GM19238 (cell line): ENCODE measurements around the gene CDKN1C.

ENCODE experiments used
- DNase-seq: peaks from one replicate; pipeline ENCODE4 v3.0.0; 2011; ENCODE audit warnings: low spot score; ENCODE audit not compliant: insufficient read length

Gene CDKN1C

DNA sequence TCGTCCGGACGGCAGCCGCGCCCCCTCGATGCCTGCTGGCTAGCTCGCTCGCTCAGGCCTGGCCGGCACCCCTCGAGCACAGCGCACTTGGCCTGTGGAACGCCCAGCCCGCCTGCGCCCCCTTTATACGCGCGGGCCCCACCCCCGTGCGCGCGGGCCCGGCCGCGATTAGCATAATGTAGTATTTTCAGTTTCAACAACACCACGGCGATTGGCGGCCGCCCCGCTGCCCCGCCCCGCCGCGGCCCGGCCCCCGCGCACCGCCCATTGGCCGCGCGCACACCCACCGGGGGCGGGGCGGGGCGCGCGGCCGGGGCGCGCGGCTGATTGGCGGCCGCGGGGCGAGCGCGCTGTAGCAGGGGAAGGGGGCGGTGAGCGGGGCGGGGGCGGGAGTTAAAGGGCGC, at the start of gene CDKN1C:
TSS of gene CDKN1C (minus strand) at position 98 of the 404 bp plus-strand sequence. CDS start 319 bp downstream, outside the sequence.
- DNase-seq = peak; percentile 92

DNA sequence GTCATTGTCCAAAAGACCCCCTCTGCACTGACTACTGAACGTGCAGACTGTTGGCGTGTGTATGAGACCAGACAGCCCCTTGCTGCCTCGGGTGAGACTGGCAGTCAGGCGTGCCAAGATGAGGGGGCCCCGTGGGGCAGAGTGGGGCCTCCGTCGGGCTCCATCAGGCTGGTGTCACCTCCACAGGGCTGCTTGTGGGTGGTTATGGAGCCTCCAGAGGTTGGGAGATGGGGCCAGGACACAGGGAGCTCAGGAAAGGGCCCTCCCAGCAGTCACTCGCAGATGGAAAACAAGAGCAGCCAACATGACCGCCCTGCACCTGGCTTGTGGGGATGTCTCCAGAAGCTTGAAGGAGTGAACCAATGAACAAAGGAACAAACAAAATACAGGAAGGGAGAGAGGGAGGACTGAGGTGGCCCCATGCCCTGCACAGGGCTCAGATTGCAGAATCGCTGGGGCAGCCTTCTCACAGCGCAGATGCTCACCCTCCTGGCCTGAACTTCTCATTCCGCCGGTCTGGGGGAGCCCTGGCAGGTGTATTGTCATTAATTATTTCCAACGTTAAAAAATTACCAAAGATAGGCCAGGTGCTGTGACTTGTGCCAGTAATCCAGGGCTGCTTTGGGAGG, 49.1 kb upstream of the CDKN1C start:
- no peak for DNase-seq

DNA sequence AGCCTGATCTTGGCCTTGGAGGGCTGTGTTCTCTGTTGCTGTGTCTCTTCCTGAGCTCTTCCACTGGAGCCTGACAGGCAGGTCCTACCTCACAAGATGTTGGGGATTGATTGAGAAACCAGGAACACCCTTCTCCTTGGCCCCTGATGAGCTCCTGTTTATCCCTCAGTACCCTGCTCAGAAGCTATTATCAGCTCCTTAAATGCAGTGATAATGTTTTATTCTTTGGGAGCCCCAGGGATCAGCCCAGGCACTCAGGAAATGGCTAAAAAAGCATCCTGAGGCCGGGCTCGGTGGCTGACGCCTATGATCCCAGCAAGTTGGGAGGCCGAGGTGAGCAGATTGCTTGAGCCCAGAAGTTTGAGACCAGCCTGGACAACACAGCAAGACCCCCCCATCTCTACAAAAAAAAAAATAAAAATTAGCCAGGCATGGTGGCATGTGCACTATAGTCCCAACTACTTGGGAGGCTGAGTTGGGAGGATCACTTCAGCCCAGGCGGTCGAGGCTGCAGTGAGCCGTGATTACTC, 48.5 kb upstream of the CDKN1C start:
- no peak for DNase-seq

DNA sequence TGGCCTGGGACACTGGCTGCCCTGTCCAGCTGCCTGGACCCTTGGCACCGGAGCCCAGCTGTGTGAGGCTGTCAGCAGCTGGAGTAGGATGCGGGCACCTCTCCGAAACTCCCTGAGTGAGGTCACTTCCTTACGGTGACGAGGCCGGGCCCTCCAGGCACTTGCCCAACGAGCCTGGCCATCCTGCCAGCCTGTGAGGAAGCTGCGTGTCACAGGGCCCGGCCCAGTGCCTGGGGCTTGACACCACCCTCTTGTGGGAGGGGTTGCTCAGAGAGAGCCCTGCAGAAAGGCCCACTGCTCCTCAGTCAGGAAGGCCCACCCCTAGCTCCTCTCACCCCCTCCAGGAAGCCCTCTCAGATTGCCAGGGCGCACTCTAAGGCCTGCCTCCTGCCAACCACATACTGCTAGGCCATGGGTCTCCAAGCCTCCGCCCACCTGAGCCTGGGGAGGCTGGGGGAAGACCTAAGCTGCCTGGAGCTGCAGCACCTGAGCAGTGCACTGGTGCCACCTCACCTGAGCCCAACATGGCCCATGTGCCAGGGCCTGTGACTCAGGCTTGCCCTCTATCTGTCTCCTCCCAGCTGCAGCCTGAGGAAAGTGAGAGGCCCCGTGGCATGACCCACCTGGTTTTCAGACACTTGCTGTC, 47.9 kb upstream of the CDKN1C start:
- DNase-seq = no peak

DNA sequence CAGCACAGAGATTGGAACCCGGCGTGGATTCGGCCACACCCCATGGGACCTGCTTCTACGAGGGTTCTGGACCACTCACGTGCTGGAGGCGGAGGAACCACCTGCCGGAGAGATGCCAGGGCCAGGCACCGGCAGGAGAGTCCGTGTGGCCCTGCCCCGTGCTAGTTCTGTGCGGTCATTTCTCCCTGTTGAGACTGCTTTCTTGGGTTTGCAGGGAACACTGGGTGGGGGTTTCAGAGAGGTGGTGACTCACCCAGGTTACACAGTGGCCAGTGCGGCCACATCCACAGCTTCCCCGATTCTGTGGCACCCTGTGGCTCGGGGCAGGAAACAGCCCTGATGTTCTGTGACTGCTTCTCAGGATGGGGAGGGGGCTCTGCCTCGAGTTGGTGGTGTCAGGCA, 47.3 kb upstream of the CDKN1C start:
- no peak for DNase-seq

DNA sequence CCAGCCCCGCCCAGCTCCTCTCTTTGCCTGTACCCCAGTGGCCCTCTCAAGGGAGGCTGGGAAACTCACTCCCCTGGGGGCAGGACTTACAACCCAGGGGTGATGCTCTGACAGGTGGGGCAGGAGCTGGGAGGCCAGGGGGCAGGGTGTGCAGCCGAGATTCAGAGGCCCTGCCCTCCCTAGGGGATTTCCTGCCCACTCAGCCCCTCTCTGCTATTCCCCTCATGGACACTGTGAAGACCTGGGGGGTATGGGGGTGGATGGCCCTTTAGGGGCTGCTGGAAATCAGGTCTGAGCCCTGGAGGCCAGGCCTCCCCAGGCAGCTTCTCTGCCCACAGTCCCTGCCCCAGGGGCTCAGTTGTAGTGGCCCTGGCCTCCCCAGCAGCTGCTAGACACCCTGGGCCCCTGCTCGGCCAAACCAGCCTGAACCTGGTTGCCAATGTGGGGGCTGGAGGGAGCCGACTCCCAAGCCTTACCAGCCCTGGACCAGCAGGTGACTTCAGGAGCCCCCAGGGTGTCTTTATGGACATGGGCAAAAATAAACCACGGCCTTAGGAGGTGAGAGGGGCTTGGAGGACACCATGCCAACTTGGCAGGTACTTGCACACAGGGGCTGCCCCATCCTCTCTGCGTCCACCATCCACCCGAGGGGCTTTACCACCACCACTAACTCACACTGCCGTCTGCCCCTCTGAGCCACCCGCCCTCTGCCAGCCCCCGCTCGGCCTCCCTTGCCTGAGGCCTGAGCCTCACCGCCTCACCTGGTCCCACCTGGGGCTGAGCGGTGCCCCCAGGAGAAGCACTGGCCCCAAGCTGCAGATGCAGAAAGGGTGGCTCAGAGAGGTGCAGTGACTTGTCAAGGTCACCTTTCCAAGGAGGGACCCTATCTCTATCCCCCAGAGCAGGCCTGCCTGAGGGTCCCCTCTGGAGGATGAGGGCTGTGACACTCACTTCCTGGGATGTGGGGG, 46.5 kb upstream of the CDKN1C start:
- DNase-seq = no peak

DNA sequence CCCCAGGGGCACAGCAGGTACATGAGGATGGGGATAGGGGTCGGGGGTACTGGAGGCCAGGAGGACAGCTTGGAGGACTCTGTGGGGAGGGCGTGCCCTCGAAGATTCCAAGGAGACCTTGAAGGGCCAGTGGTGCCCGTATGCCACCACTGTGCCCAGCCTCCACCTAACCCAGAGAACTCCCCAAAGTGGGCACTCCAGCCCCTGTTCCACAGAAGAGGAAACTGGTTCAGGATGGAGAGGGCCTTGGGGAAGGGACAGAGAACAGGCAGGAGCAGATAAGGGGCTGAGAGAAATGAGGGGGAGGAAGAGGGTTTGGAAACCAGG, 45.8 kb upstream of the CDKN1C start:
- no peak for DNase-seq

DNA sequence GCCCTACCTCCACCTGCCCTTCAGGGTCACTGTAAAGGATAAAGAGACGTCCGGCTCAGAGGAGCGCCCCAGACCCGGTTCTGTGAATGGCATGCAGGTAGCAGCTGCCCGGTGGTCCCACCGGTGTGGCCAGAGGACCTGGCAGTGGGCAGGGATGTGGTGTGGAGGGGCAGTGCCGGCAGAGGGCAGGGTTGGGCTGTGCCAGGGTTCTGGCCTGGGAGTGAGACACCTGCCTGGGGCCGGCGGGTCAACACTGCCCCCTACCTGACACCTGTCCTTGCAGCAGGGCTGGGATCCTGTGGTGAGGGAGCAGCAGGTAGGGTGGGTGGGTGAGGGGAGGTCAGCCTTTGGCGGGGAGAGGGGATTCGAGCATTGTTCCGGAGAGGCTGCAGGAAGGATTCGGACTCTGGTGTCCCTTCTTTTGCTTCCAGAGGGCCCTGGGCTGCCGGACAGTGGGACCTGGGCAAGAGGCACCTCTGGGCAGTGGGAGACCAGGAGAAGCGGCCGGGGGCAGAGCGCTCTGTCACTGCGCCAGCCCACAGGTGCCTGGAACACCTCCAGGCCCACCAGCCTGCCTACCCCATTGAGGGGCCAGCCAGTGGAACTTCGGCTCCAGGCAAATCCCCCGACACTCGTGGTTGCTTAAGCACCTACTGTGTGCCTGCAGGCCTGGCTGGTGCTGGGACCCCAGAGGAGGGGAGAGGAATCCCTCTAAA, 45.3 kb upstream of the CDKN1C start:
- DNase-seq = peak; percentile 70

DNA sequence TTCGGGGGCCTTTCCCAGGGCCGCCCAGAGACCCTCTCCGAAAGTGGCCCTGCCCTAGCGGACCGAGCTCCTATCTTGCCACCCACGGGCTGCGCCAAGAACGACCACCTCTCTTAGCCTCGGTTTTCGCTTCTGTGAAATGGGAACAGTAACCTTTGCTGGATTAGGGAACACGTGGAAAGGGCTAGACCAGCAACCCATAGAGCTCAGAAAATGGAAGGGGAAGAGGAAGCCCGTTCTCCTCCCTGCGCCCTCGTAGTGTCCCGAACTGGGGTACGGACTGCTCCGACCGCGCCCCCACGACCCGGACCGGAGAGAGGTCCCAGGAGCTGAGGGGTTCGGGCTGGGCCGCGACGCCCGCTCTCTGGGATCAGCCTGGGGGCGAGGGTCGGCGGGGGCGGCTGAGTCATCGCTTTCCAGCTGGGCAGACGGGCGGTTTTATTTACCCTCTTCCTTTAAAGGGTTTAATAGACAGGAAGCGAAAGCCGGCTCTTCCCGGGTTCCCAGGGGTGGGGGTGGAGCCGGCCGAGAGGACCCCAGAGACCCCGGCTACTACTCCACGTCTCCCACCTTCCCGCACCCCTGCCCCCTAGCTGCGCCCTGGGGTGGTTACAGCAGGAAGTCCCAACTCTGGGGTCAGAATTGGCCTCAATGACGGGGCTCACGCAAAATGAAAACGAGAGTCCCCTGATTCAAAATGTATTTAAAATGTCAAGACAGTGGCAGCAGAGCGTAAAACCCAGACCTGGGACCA, 44.6 kb upstream of the CDKN1C start:
- DNase-seq = peak; percentile 73

DNA sequence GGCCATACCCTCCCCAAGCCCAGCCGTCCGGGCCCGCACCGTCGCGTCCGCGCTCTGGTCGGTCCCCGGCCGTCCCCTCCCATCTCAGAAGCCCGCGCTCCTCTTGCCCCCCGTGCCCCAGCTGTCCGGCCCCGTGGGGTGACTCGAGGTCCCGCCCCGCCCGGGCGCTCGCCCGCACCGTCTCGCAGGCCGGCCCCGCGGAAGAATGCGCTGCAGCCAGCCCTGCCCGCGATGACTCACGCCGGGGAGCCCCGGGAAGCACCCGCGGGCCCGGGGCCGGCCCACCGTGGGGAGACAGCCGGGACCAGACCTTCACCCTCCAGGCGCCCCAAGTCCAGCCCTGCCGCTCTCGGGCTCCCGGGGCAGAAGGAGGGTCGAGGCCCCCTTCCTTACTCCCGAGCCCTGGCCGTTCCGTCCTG, 44.0 kb upstream of the CDKN1C start:
- DNase-seq = no peak

DNA sequence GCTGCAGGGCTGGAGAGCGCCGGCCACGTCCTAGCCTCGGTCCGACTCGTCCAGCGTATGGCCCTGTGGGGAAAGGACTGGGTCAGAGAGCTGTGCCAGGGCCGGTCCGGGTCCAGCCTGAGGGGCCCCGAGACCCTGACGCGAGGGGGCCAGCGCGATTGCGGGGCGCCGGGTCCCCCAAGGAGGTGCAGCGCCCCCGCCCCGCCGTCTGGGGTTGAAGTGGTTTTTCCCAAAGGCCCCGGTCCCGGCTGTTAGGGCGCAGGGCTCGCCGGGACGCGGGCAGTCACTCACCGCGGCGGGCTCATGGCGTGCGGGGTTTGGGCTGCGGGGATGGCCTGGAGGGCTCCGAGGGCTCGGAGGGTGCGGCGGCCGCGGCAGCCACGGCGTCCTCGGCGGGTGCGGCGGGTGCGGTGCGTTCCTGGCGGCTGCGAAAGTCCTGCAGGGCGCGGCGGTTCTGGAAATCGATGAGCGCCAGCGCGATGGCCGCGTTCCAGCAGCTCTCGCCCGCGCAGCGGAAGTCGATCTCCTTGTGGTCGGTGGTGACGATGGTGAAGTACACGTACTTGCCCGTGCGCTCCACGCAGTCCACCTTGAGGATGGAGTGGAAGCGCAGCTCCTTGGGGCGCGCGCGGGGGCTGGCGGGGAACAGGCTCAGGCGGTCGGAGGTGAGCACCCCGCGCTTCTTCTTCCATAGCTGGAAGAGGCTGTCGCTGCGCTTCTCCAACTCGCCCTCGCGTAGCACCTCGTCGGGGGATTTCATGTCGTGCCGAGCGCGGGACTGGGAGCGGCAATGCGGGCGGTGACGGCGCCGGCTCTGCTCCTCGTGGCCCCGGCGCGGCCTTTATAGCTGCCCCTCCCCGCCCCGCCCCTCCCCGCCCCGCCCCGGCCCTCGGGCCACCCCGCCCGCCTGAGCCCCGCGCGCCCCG, 43.3 kb upstream of the CDKN1C start, which contains the start of gene PHLDA2:
TSS of gene PHLDA2 (minus strand) at position 816 of the 926 bp plus-strand sequence. CDS start at position 760, 56 bp downstream.
- DNase-seq = no peak

DNA sequence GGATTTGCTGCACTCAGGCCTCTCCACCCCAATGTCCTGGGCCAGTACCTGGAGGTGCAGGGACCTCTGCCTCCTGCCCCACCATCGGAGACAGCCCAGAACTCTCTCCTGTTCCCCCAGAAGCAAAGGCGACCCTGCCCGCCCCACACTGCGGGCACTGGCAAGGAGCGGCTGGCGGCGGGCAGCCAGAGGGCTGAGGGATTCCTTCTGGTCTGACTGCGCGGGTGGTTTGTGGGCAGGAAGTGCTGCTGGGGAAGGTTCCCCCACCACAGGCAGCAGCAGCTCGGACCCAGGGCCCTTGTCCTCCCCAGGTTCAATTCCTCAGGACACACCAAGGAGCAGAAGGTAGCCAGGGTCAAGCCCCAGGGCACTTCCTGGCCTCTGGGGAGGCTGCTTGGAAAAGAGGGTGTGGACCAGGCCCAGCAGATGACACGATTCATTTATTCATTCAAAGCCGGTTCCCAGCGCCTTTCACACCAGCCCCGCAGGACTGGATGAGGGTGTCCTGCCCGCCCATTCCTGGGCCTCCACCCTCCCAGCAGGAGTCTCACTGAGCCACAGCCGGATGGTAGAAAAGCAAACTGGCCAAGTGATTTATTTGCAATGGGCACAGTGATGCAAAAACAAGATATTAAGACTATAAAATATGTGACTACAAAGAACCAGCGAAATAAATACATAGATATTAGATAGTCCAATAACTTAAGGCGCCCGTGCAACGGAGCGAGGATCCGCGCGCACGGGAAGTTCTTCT, 42.5 kb upstream of the CDKN1C start:
- DNase-seq = no peak

DNA sequence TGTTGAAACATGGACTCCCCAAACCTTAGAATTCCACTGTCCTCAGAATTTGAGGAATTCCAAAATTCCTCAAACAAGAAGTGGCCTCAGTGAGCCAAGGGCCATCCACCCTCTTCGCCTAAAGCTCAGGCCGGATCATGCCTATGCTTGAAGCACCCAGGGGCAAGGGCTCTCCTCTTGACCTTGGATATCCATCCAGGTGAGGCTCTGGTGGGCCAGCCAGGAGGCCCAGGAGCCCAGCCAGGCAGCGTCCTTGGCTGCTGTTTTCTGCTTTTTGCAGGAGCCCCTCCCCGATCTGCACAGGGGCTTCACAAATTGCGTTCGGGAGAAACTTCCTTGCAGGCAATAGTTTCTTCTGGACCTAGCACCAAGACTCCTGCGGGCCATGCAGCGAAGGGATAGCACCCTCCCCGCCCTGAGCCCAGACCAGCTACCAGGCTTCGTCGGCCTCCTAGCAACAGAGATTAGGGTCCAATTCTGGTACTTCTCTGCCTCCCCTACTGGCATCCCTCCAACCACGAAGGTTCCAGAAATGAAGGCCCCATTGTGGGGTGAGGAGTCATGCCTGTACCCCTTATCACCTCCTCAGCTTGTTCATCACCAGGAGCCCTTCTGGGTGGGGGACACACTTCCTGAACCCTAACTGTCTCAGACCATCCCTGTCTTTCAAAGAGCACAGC, 41.7 kb upstream of the CDKN1C start:
- DNase-seq = no peak

DNA sequence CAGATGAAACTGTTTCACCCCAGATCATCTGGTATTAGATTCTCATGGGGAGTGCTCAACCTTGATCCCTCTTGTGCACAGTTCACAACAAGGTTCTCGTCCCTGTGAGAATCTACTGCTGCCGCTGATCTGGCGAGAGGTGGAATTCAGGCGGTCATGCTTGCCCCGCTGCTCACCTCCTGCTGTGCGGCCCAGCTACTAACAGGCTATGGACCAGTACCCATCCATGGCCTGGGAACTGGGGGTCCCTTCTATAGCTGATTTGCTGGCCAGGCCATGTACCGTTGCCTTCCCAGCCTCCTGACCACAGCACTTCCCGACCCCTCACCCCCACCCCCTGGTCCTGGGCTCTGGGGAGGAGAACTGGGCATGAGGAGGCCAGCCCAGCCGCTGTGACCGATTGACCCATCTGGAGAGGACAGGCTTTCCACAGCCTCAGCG, 41.1 kb upstream of the CDKN1C start:
- DNase-seq = no peak

DNA sequence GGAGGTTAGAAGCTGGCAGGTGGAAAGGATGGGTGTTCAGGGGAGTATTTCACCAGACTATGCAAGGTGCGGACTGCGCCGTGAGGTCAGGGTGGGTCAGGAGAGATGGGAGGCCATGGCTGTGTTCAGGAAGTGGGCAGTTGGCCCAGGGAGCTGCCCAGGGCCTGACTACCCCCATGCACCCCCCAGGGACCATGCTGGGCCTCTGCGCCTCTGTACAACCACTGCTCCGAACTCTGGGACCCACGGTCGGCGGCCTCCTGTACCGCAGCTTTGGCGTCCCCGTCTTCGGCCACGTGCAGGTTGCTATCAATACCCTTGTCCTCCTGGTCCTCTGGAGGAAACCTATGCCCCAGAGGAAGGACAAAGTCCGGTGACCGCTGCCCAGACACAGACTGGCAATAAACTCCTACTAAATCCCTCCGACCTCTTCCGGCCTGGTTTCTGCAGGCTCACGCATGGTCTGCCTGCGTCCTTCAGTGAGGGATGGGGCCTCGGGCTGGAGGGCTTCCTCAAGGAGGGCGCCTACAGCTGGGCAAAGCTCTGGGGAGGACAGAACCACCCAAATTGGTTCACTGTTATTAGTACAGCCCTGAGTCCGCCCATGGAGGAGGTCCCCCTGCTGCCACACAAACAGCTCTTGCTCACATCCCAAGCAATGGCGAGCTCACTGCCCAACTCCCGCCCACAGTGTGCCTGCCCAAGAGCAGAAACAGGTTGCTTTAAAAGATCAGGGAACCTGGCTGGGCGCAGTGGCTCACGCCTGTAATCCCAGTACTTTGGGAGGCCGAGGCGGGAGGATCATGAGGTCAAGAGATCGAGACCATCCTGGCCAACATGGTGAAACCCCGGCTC, 39.5 kb upstream of the CDKN1C start:
- no peak for DNase-seq

DNA sequence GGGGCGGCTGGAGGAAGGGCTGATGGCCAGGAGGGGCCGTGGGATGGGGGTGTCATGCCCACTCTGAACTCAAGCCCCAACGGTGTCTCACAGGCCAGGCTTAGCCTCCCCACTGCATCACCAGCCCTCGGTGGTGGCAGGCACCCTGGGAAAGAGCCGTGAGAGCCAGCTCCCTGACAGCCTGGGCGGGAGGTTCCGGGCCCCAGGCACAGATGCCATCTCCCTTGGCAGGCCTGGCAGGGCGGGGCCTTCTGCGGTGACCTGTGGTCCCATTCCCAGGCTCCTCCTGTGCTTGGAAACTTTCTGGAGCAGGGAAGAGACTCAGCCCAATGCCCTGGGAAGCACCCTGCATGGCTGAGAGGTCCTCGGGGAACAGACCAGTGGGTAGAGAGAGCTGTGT, 38.8 kb upstream of the CDKN1C start:
- no peak for DNase-seq
